K562 (cell line): ENCODE measurements around the gene KRTAP2-2. TPM values are rescaled to one million over a fixed set of nuclear protein-coding genes. Genes with fewer than 3 reads are reported as not detected.

Experiments
- ATAC-seq: fragments of 200-7000 bp; cut with Tn5 transposase; 3 replicates; pipeline ENCODE4 v1.9.1; 2020; ENCODE audit warnings: moderate library complexity
- BruUV-seq: library from RNA; stranded (reverse); fragments of 400-500 nt; replicated peaks from 2 replicates; lab custom pipeline; 2021; lab: Mats Ljungman, UMichigan
- CTCF ChIA-PET: fragments of 300-600 bp; formaldehyde crosslinking; extraction: SDS; loops from one replicate; lab custom pipeline; 2021; ENCODE audit warnings: low intra/inter-chr PET ratio; lab: Yijun Ruan, JAX
- POLR2A ChIA-PET: fragments of 300-600, 350-650 bp; sonication (Branson Sonifier 250); formaldehyde crosslinking; extraction: SDS; loops from one replicate; lab custom pipeline; 2021; ENCODE audit warnings: antibody characterized with exemption, inconsistent platforms; lab: Yijun Ruan, JAX
- DNase-seq, 4 experiments: peaks; one replicate each; pipeline versions ENCODE4 v3.0.0 to v3.0.0-alpha.2; 2011 to 2018; ENCODE audit warnings: low spot score in 3 of 4, mixed read lengths in 3 of 4; ENCODE audit errors: extremely low read depth in 1 of 4
- FAIRE-seq: peaks from 2 replicates; lab custom pipeline; 2011; peaks lifted over from hg19 to GRCh38; lab: Jason Lieb, UNC
- H2AFZ ChIP-seq: 2 replicates; pipeline ENCODE4 v1.6.0; 2011; ENCODE audit warnings: low read depth, low read length, control low read depth, inconsistent platforms
- H3K27ac ChIP-seq: fragments of 200-600 bp; 3 replicates; pipeline ENCODE4 v1.8.0; 2011; ENCODE audit warnings: low read depth, mild to moderate bottlenecking, control low read depth, inconsistent platforms, low read length, moderate library complexity, mixed read lengths; ENCODE audit errors: extremely low read depth
- H3K27me3 ChIP-seq, 2 experiments: fragments of 300-600 bp in 1 of 2; 2 replicates in 1 of 2; 3 replicates in 1 of 2; pipeline versions ENCODE4 v1.6.0 to v1.8.0; 2011; ENCODE audit warnings: inconsistent platforms in 2 of 2, low read length in 2 of 2, mild to moderate bottlenecking in 1 of 2, mixed read lengths in 1 of 2, moderate library complexity in 1 of 2; ENCODE audit not compliant: control insufficient read depth in 2 of 2, insufficient read depth in 2 of 2
- H3K36me3 ChIP-seq: fragments of 300-600 bp; 3 replicates; pipeline ENCODE4 v1.8.0; 2011; ENCODE audit warnings: mild to moderate bottlenecking, low read length, inconsistent platforms; ENCODE audit not compliant: control insufficient read depth, insufficient read depth
- H3K4me1 ChIP-seq, 2 experiments: fragments of 200-600 bp in 1 of 2; replicated peaks in 1 of 2; 2 replicates in 1 of 2; 3 replicates in 1 of 2; pipeline versions ENCODE4 v1.5.1 to v1.8.0; 2011; ENCODE audit warnings: inconsistent platforms in 2 of 2, low read length in 2 of 2, mild to moderate bottlenecking in 1 of 2, mixed read lengths in 1 of 2, moderate library complexity in 1 of 2; ENCODE audit not compliant: control insufficient read depth in 2 of 2, insufficient read depth in 2 of 2
- H3K4me2 ChIP-seq: 2 replicates; pipeline ENCODE4 v1.6.1; 2011; ENCODE audit warnings: low read length, control low read depth, inconsistent platforms, mixed read lengths; ENCODE audit not compliant: insufficient read depth
- H3K4me3 ChIP-seq: fragments of 200-600 bp; sonication (generic), shearing (Covaris generic); 2 replicates; pipeline ENCODE4 v1.5.1; 2016; ENCODE audit warnings: control low read depth, inconsistent platforms
- H3K79me2 ChIP-seq: fragments of 200-600 bp; 3 replicates; pipeline ENCODE4 v1.8.0; 2011; ENCODE audit warnings: low read length, inconsistent platforms; ENCODE audit not compliant: control insufficient read depth, insufficient read depth
- H3K9ac ChIP-seq, 2 experiments: 2 replicates each; pipeline versions ENCODE4 v1.6.0 to v1.6.1; 2011; ENCODE audit warnings: low read depth in 2 of 2, low read length in 2 of 2, control low read depth in 1 of 2, inconsistent platforms in 1 of 2, mild to moderate bottlenecking in 1 of 2, mixed read lengths in 1 of 2; ENCODE audit not compliant: insufficient read depth in 1 of 2
- H3K9me1 ChIP-seq: one replicate; pipeline ENCODE4 v1.6.0; 2011; ENCODE audit warnings: inconsistent platforms, mild to moderate bottlenecking, low read length, moderate library complexity; ENCODE audit not compliant: control insufficient read depth, insufficient read depth
- H3K9me3 ChIP-seq: replicated peaks from 2 replicates; pipeline ENCODE4 v1.5.1; 2011; ENCODE audit warnings: low read depth, low read length, inconsistent platforms; ENCODE audit not compliant: control insufficient read depth, insufficient read depth
- H4K20me1 ChIP-seq: replicated peaks from 2 replicates; pipeline ENCODE4 v1.6.1; 2011; ENCODE audit warnings: low read length, inconsistent platforms, mixed read lengths; ENCODE audit not compliant: control insufficient read depth, insufficient read depth
- CTCFL ChIP-seq: IDR thresholded peaks from 2 replicates; pipeline ENCODE4 v1.6.1; 2011; ENCODE audit warnings: borderline replicate concordance, low read depth, mild to moderate bottlenecking, moderate library complexity, low read length; ENCODE audit not compliant: insufficient read depth, poor library complexity, severe bottlenecking
- IRF9 ChIP-seq: fragments of 450-650 bp; IDR thresholded peaks from 2 replicates; pipeline ENCODE4 v1.6.1; 2016; ENCODE audit warnings: missing biosample characterization, missing genetic modification characterization
- PRPF4 ChIP-seq: fragments of 200-400 bp; formaldehyde crosslinking; IDR thresholded peaks from one replicate; pipeline ENCODE4 v1.6.1; 2017; ENCODE audit warnings: low read length, low read depth, mild to moderate bottlenecking; ENCODE audit not compliant: insufficient read depth, poor library complexity, severe bottlenecking
- RAD51 ChIP-seq: fragments of 450-650 bp; IDR thresholded peaks from 2 replicates; pipeline ENCODE4 v1.7.1; 2016; ENCODE audit warnings: low read depth, mild to moderate bottlenecking, borderline replicate concordance
- RNF219 ChIP-seq: fragments of 250-450 bp; sonication (Bioruptor Pico); IDR thresholded peaks from 2 replicates; pipeline ENCODE4 v1.5.0; 2022; ENCODE audit warnings: mild to moderate bottlenecking
- TSC22D4 ChIP-seq: fragments of 450-650 bp; IDR thresholded peaks from 2 replicates; pipeline ENCODE4 v1.6.1; 2016; ENCODE audit warnings: missing genetic modification characterization, missing biosample characterization, control low read depth
- ZNF518B ChIP-seq: fragments of 250-450 bp; sonication (Bioruptor Pico); IDR thresholded peaks from 2 replicates; pipeline ENCODE4 v1.5.0; 2021; ENCODE audit warnings: mild to moderate bottlenecking, moderate library complexity
- ZNF766 ChIP-seq: fragments of 200-800 bp; sonication (Bioruptor generic); conservative IDR thresholded peaks from 2 replicates; pipeline ENCODE4 v1.6.1; 2016; ENCODE audit warnings: missing genetic modification characterization, missing compliant biosample characterization
- ZNF778 ChIP-seq: fragments of 450-650 bp; formaldehyde crosslinking; IDR thresholded peaks from 2 replicates; pipeline ENCODE4 v1.4.0; 2020; ENCODE audit warnings: mild to moderate bottlenecking, moderate library complexity
- WGBS: fragments of 100-300 bp; shearing (Covaris generic); methylation state at CpG from one replicate; pipeline ENCODE4 v1.1.6; 2016; ENCODE audit warnings: low coverage, mixed read lengths; ENCODE audit not compliant: insufficient coverage; ENCODE audit errors: missing lambda C conversion rate; 5-methylcytosine and 5-hydroxymethylcytosine counted together
- in situ Hi-C: fragments of 300-500 bp; cut with MboI; formaldehyde crosslinking; loops from 4 replicates; pipeline ENCODE4 v1.15.0; 2018; ENCODE audit warnings: inconsistent platforms, mixed read lengths
- intact Hi-C: fragments of 100-400 bp; cut with micrococcal nuclease; formaldehyde crosslinking; loops from 2 replicates; pipeline ENCODE4 v1.14.2; 2022
- polyA plus RNA-seq, 8 experiments: library from polyadenylated mRNA; depleted of rRNA in 4 of 8; stranded (reverse) in 5 of 8; unstranded in 3 of 8; fragments of >200 nt; fragmentation: Nextera tagmentation in 2 of 8; fragmentation: Illumina TruSeq in 1 of 8; extraction: Ambion mirVana in 2 of 8; extraction: Trizol in 1 of 8; gene quantifications; 2 replicates each; pipeline versions ENCODE4 v1.2.1 to v1.2.3, GENCODE V29; 2011 to 2014; ENCODE audit warnings: inconsistent platforms in 1 of 8, missing spikeins in 1 of 8
- total RNA-seq, 7 experiments: library from RNA; depleted of rRNA in 6 of 7; stranded (reverse); fragments of >200 nt in 6 of 7; fragmentation: Illumina TruSeq in 2 of 7; extraction: Trizol in 2 of 7; gene quantifications; 2 replicates each; pipeline versions ENCODE4 v1.2.1 to v1.2.3, GENCODE V29; 2011 to 2021; ENCODE audit warnings: low replicate concordance in 1 of 7

KRTAP2-2 gene
- total and polyA plus RNA-seq, 9 of the 15 experiments (the other 6 are each of a cell fraction or from before 2014, with no cell fraction given), result not detected

- no peak for TF ChIP-seq CTCFL
- TF ChIP-seq IRF9 (tag), result no peak
- TF ChIP-seq ZNF778 (CRISPR knock-in tag), result no peak
Observed at GRCh38 chr17:41026715-41027471, 28.1 kb downstream of the KRTAP2-2 start, which contains the start of gene KRTAP1-5 (continued).

- no peaks in the 10 kb centered on the region for H3K9me3 ChIP-seq
- H3K4me1 ChIP-seq, result peaks cover 0 to 2% of the 10 kb centered on the region in 2 experiments; a peak in 1 of 5 replicates
- no peaks in the 10 kb centered on the region for H3K79me2 ChIP-seq
- H3K4me3 ChIP-seq, result no peak overlapping the region
- no peak overlapping the region for H3K4me2 ChIP-seq
- WGBS, result 0% methylated on average over 3 of the region's 3 CpGs
- H4K20me1 ChIP-seq, result no peaks in the 10 kb centered on the region
- DNase-seq (no peak), FAIRE-seq (no peak), ATAC-seq (no peak)
- in situ Hi-C loops, result no loop called here
- ChIA-PET CTCF (no interaction called here), POLR2A (no interaction called here)
- no peak overlapping the region for H2AFZ ChIP-seq
- intact Hi-C loops, result no loop called here
- H3K9me1 ChIP-seq, result no peaks in the 10 kb centered on the region
- no peak overlapping the region for H3K27ac ChIP-seq
- BruUV-seq, result no TSS peak
- H3K36me3 ChIP-seq, result no peaks in the 10 kb centered on the region
- H3K9ac ChIP-seq, result no peak overlapping the region
- peaks cover 0 to 10% of the 10 kb centered on the region in 2 experiments; a peak in 2 of 5 replicates for H3K27me3 ChIP-seq
- TF ChIP-seq RNF219 (no peak), RAD51 (no peak), ZNF766 (CRISPR knock-in tag) (no peak), ZNF518B (no peak), TSC22D4 (no peak), PRPF4 (no peak)
Observed at GRCh38 chr17:41024697-41025096, 30.3 kb downstream of the KRTAP2-2 start.
